PC-3 (cell line): ENCODE data around the gene BLTP3A.

Source experiments
- CTCF ChIP-seq: fragments of 300-600 bp; sonication (generic); conservative IDR thresholded peaks from 2 replicates; pipeline ENCODE4 v1.5.1; 2017; ENCODE audit warnings: antibody characterized with exemption, low read depth, mild to moderate bottlenecking, low read length
- EZH2 ChIP-seq: fragments of 300-600 bp; sonication (generic); IDR thresholded peaks from one replicate; pipeline ENCODE4 v1.6.1; 2017; ENCODE audit warnings: antibody characterized with exemption, mild to moderate bottlenecking, low read length; ENCODE audit not compliant: unreplicated experiment

- TF ChIP-seq CTCF (no peak), EZH2 (no peak)
Measured at GRCh38 chr6:34806738-34807453, 15.0 kb downstream of the BLTP3A start.
